GM21786 (cell line): Measurements from ENCODE around the gene ZBTB45.
"Not testable (repeated sequence)": the region's sequence is repeated elsewhere in the genome, so short reads cannot be mapped to it uniquely, and the experiment has no call there.

Source experiments
- ATAC-seq: cut with Tn5 transposase; IDR thresholded peaks from one replicate; pipeline ENCODE4 v1.9.1; 2021; ENCODE audit not compliant: unreplicated experiment

The ZBTB45 gene

DNA sequence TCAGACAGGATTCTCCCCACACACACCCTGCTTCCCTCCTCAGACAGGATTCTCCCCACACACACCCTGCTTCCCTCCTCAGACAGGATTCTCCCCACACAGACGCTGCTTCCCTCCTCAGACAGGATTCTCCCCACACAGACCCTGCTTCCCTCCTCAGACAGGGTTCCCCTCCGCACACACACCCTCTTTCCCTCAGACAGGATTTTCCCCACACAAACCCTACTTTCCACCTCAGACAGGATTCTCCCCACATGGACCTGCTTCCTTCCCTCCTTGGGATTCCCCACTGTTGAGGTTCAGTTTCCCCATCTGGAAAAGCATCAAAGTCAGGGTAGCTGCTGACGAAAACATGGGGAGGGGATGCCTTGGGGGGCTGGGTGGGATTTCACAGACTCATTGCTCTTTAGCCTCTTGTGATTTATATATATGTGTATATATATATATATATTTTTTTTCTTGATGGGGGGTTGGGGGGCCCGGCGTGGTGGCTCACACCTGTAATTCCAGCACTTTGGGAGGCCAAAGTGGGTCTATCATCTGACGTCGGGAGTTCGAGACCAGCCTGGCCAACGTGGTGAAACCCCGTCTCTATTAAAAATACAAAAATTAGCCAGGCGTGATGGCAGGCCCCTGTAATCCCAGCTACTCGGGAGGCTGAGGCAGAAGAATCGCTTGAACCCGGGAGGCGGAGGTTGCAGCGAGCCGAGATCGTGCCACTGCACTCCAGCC is 23.2 kb upstream of the ZBTB45 start:
- ATAC-seq = not testable (repeated sequence)

GRCh38 chr19:58539169-58539559 is 19.6 kb upstream of the ZBTB45 start:
- ATAC-seq = not testable (repeated sequence)

GRCh38 chr19:58538257-58539168 is 18.9 kb upstream of the ZBTB45 start:
- no peak for ATAC-seq

DNA sequence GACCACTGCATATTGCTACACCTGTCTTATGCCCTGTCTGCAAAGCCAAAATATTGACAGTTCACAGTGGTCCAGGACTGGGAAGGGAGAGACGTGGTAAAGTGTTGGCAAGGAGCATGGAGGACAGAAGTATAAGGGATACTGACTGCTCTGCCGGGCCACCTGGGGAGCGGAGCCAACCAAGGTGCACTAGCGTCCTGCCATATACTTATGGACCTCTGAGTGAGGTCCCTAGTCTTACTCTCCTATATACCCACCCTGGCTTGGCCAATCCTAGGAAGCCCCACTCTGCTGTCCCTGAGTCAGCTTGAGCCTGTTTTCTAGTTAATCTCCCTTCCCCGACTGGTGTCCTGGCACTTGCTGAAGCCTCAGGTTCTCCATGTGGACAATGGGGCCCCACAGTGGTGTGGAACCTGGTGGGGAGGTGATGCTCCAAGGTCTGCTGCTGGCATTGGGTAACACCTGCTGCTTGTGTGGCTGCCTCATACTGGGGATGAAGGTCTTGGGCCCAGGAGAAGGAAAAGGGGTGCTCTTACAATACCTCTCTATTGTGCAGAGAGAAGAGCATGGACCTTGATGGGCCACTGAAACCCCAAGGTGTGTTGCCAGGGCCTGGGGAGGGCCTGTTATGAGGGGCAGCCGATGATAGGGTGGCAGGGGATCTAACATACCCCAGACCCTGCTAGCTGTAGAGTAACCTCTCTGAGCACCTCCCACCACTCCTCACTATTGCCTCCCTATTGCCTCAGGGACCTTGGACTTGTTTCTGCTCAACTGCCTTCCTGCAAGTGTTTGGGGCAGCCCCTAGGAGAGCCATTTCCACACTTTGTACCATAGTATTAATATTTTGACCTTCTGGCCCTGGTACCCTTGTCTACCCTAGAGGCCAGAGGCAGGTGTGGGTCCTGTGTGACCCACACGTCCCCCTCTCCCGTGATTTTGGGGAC is 17.5 kb upstream of the ZBTB45 start:
- no peak for ATAC-seq

GRCh38 chr19:58535857-58536256 is 16.2 kb upstream of the ZBTB45 start:
- no peak for ATAC-seq

- no peak for ATAC-seq
Observed at GRCh38 chr19:58531034-58531840, 11.6 kb upstream of the ZBTB45 start.

DNA sequence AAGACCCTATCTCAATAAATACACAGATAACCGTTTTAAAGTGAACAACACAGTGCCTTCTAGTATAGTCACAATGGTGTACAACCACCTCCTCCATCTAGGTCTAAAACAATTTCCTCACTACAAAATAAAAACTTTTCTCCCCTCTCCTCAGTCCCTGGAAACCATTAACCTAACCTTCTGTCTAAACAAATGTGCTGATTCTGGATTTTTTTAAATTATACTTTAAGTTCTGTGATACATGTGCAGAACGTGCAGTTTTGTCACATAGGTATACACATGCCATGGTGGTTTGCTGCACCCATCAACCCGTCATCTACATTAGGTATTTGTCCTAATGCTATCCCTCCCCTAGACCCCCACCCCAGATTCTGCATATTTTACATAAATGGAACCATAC is 9.8 kb upstream of the ZBTB45 start:
- no peak for ATAC-seq

DNA sequence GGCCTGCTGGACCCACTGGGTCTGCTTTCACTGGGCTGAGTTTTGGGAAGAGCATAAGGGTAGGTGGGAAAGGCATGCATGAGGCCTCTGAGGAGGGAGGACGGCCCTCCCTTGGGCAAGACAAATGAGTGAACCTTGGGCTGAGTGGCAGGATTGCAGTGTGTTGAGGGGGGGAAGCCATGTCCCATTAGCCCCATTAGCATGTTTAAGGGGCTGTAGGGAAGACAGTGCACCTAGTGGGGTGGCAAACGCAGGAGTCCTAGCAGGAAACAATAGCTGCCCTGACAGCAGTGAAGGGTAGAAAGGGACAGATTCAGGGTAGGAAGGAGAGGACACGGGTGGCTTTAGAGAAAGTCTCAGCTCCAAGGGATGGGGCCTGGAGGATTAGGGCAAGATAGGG is 3.1 kb upstream of the ZBTB45 start:
- no peak for ATAC-seq

DNA sequence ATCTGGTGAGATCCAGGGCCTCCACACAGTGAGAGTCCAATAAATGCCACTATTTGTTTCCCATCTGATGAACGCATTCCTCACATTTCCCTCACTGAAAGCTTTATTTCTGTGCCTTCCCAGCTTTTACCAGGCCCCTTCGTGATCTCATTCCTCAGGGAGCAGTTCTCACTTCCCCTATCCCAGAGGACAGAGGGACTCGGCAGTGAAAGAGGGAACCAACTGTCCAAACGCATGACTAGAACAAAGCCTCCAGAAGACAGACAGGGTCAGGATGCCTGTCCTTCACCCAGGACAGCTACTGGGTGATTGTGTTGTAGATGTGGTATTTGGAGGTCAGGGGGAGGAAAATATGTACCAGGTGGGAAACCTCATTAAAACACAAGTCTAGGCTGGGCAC is 2.0 kb upstream of the ZBTB45 start:
- ATAC-seq = no peak

DNA sequence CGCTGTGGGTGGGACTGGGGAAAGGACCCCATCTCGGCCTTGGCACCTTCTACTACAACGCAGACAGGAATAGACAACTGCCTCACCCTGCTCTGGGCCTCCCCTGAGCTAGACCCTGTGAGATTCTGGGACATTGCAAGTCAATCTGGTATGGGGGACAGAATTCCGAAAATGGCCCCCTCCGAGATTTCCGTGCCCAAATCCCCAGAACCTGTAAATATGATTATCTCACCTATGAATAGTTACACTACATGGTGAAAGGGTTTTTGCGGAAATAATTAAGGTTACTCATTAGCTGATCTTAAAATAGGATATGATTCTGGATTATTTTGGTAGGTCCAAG is 618 bp upstream of the ZBTB45 start:
- ATAC-seq = no peak

- peak; percentile 4 for ATAC-seq
Observed at GRCh38 chr19:58519087-58519354, 589 bp downstream of the ZBTB45 start.

GRCh38 chr19:58518256-58519086 is 1.1 kb downstream of the ZBTB45 start:
- no peak for ATAC-seq

- no peak for ATAC-seq
Observed at GRCh38 chr19:58516964-58517833, 2.4 kb downstream of the ZBTB45 start.

DNA sequence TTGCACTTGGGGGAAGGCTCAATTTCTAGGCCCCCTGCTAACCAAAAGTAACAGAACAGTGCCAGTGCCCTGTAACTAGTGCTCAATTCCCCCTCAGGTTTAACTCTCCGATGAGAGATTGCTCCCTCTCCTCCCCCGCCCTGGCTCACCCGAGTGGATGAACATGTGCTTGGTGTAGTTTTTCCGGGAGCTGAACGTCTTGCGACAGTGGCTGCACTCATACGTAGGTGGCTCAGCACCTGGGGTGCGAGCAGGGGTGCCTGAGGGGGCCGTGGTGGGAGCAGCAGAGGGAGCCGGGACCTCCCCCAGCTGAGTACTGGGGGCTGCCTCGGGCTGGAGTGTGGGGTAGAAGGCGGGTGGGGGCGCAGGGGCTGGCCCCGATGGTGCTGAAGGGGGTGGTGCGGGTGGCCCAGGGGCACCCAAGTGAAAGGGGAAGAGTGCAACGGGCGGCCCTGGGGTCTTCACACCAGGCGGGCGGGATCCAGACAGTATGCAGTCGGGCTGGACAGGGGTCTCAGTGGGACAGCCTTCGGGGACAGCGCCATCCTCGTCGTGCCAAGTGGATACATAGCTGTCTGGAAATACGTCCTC is 3.3 kb downstream of the ZBTB45 start:
- no peak for ATAC-seq

GRCh38 chr19:58515259-58515658 is 4.4 kb downstream of the ZBTB45 start:
- no peak for ATAC-seq

DNA sequence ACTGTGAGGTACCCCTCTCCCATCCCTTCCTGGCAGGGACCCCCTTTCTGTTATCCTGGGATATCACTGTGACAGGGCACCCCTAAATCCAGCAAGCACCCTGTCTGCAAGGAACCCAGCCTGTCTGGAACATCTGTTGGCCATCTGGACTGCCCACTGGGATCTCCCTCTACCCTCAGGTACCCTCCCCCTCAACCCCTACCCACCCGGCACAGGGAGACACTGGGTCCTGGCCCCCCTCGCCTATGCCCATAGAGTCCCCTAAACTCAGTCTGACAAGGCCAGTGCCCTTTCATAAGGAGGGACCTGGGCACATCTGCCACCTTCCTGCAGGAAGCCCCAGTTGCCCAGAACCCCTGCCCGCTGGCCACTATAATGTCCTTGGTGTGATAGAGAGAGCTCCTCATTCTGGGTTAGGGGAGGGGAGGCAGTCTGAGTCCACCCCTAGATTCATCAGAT is 5.0 kb downstream of the ZBTB45 start:
- ATAC-seq = no peak

- ATAC-seq = peak; percentile 71
Observed at GRCh38 chr19:58513694-58514563, 5.7 kb downstream of the ZBTB45 start.
